OCI-LY7 (cell line): Measurements from ENCODE around the gene SGSM2.

Experiments used
- CTCF ChIP-seq: fragments of 200-600 bp; sonication (generic); conservative IDR thresholded peaks from 2 replicates; pipeline ENCODE4 v1.5.1; 2014; ENCODE audit warnings: mild to moderate bottlenecking, antibody characterized with exemption, low read length, moderate library complexity, mixed read lengths
- EZH2phosphoT487 ChIP-seq: fragments of 200-600 bp; sonication (generic); IDR thresholded peaks from 2 replicates; pipeline ENCODE4 v1.6.1; 2018; ENCODE audit warnings: low read depth, borderline replicate concordance, mild to moderate bottlenecking, mixed run types, antibody characterized with exemption, low read length, moderate library complexity, mixed read lengths

GRCh38 chr17:2398182-2398581 lies 60.9 kb downstream of the SGSM2 start:
- TF ChIP-seq CTCF (no peak), EZH2phosphoT487 (no peak)
